ENCODE data around the gene FRS3. TPM values are rescaled to one million over a fixed set of nuclear protein-coding genes. Genes with fewer than 3 reads are reported as not detected.

The FRS3 gene
- total and polyA plus RNA-seq, 2 of the 8 experiments (the other 6 are each of a cell fraction or from before 2014, with no cell fraction given), result 3.4 to 4.4 TPM

GRCh38 chr6:41777551-41778285, 2.0 kb downstream of the FRS3 start (continued):
- TF ChIP-seq CHD1 (IDR thresholded peaks at IDR 0.05; ENCODE audit: low read depth, low read length), result no peak
- no peak for TF ChIP-seq SP4 (IDR thresholded peaks at IDR 0.05; ENCODE audit: low read length)
